H7 (cell line): ENCODE results near the gene AGTRAP. TPM values are rescaled to one million over a fixed set of nuclear protein-coding genes. Genes with fewer than 3 reads are reported as not detected.

ENCODE experiments used
- DNase-seq: peaks from one replicate; pipeline ENCODE4 v3.0.0; 2012
- H3K27me3 ChIP-seq: 2 replicates; pipeline ENCODE4 v1.6.0; 2011; ENCODE audit warnings: mild to moderate bottlenecking, low read length; ENCODE audit not compliant: control insufficient read depth, insufficient read depth
- H3K36me3 ChIP-seq: replicated peaks from 2 replicates; pipeline ENCODE4 v1.5.1; 2011; ENCODE audit warnings: low read length; ENCODE audit not compliant: control insufficient read depth, insufficient read depth
- H3K4me3 ChIP-seq: 2 replicates; pipeline ENCODE4 v1.5.1; 2011; ENCODE audit warnings: low read depth, mild to moderate bottlenecking, control low read depth, low read length, moderate library complexity; ENCODE audit not compliant: insufficient read depth
- total RNA-seq: library from RNA; depleted of rRNA; stranded (reverse); fragments of >200 nt; shearing (Covaris generic); gene quantifications from 2 replicates; pipeline ENCODE4 v1.2.3, GENCODE V29; 2014

The AGTRAP gene
- total RNA-seq, 1 experiment from 2014 or later, result 162 TPM

DNA sequence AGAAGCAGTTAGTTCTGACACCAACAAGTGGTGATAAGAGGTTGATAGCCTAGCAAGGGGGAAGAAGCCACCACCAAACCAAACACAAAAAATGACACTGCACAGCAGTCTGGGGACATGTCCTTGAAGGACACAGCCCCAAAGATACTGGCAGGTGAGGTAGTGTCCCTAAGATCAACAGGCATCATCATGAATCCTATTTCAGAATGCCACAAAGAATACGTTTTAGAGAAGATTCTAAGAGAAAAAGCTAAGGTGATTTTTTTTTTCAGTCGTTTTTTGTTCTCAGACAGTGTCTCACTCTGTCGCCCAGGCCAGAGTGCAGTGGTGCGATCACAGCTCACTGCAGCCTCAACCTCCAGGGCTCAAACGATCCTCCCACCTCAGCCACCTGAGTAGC lies 50.2 kb downstream of the AGTRAP start:
- peaks cover 7% of the 10 kb centered on the region for H3K36me3 ChIP-seq
- H3K4me3 ChIP-seq, result no peak overlapping the region
- peak; percentile 6 for DNase-seq
- H3K27me3 ChIP-seq, result no peaks in the 10 kb centered on the region

- H3K4me3 ChIP-seq, result no peak overlapping the region
- no peaks in the 10 kb centered on the region for H3K27me3 ChIP-seq
- DNase-seq, result peak; percentile 87
- H3K36me3 ChIP-seq, result peaks cover 7% of the 10 kb centered on the region
Observed at GRCh38 chr1:11787251-11787803, 51.4 kb downstream of the AGTRAP start.

DNA sequence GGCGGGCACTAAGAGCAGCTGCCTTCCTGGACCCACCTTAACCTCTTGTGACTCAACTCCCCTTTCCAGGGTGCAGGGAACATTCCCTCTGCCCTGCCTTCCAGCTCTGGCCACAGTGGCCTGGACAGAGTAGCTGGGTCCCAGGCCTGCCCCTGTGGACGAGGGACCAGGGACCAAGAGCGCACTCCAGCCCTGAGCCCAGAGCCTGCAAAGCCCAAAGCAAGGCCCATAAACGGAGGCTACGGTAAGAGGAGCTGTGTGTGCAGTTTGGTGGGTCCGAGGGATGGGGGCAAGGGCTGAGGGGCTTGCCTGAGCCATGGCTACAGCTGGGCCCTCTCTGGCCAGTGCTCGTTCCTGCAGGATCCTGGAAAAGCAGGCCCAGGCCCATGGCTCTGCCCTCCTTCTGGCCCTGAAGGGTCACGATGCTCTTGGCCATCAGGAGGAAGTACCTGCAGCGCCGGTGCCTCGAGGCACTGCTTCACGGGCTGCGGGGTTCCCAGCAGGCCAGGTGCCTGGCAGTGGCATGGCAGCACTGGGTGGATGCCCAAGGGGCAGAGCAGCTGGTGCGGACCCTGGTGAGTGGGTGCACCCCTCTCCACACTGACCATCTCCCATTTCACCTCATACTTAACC lies 52.0 kb downstream of the AGTRAP start:
- Histone ChIP-seq H3K4me3 (no peak overlapping the region), H3K36me3 (peaks cover 7% of the 10 kb centered on the region), H3K27me3 (no peaks in the 10 kb centered on the region)
- DNase-seq, result peak; percentile 75

DNA sequence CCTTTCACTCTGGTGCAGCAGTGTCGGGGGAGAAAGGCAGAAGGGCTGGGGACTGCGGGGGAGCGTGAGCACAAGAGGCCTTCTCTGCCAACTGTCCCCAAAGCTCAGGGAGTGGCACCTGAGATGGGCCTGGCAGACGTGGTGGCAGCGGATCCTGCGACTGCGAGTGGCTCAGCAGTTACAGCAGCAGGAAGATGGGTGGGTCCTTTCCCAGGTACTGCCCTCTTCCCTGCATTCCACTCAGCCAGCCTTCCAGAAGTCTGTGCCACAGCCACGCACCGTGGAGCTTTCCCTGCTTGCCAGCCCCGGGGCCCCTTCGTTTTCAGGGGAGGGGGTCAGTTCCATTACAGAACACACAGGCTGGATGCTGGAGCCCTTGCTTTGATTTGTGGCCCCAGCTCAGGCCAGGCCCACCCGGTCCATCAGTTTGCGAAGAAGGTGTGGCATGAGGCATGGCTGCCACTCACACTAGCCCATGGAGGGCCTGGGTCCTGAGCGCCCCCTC lies 52.7 kb downstream of the AGTRAP start:
- no peaks in the 10 kb centered on the region for H3K27me3 ChIP-seq

GRCh38 chr1:11789126-11790067 lies 53.5 kb downstream of the AGTRAP start:
- Histone ChIP-seq H3K36me3 (peaks cover 7% of the 10 kb centered on the region), H3K4me3 (no peak overlapping the region), H3K27me3 (no peaks in the 10 kb centered on the region)
- peak; percentile 47 for DNase-seq

More for the DNA sequence above, 52.7 kb downstream of the AGTRAP start:
- peak; percentile 55 for DNase-seq
- H3K36me3 ChIP-seq, result peaks cover 7% of the 10 kb centered on the region
- H3K4me3 ChIP-seq, result no peak overlapping the region

GRCh38 chr1:11790101-11790879 lies 54.4 kb downstream of the AGTRAP start:
- Histone ChIP-seq H3K27me3 (no peaks in the 10 kb centered on the region), H3K36me3 (peaks cover 12% of the 10 kb centered on the region), H3K4me3 (no peak overlapping the region)
- DNase-seq, result peak; percentile 22

- peak; percentile 27 for DNase-seq
- Histone ChIP-seq H3K27me3 (no peaks in the 10 kb centered on the region), H3K36me3 (peaks cover 14% of the 10 kb centered on the region), H3K4me3 (no peak overlapping the region)
Observed at GRCh38 chr1:11790880-11791715, 55.2 kb downstream of the AGTRAP start.

DNA sequence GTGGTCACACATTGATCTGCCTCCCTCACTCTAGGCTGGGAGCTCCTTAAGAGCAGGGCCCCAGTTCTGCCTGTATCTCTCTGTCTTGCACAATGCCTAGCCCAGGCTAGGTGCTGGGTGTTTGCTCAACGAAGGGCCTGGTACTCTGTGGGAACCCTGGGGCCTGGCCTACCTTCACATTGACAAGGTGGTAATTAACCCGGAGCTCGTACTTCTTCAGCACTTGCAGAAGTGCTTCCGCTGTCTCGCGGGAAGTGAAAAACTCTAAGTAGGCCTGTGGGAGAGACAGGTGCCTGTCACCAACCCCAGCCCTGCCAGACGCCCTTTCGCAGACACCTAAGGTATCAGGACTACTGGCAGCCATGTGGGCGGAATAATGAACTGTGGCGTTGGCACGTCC lies 56.2 kb downstream of the AGTRAP start:
- H3K27me3 ChIP-seq, result no peaks in the 10 kb centered on the region
- H3K36me3 ChIP-seq, result peaks cover 14% of the 10 kb centered on the region
- no peak overlapping the region for H3K4me3 ChIP-seq
- DNase-seq, result no peak

GRCh38 chr1:11793819-11794218 lies 57.9 kb downstream of the AGTRAP start:
- Histone ChIP-seq H3K27me3 (no peaks in the 10 kb centered on the region), H3K36me3 (peaks cover 14% of the 10 kb centered on the region), H3K4me3 (no peak overlapping the region)
- DNase-seq, result no peak

DNA sequence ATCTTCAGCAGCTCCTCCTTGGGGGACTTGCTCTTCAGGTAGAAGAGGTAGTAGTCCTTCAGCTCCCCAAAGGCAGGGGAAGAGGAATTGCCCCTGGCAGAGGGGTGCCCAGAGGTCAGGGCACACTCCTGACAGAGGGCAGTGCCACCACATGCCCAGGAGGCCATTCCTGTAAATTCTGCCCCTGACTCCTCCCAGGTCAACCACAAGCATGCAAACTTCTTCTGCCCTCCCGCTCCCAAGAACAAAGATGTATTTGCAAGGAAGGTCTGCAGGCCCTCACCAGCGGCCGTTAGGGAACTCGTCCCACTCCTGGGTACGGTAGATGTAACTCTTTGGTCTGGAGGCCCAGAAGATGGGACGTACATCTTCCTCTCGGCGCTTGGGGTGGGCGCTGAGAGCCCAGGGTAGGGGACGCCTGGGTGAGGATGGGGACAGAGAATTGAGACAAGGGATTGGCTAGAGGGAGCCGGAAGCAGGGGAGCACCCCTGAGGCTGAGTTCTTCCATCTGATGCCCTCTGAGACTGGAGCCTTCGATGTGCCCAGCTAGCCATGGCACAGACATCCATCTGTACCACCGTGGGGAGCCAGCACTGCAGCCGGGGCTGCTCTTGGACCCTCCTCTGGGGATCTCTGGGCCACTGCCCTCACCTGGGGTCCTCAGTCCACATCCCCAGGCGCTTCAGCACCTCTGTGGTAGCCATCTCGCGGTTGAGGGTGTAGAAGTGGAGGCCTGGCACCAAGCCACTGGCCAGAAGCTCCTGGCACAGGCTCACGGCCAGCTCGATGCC lies 58.7 kb downstream of the AGTRAP start:
- DNase-seq, result no peak
- Histone ChIP-seq H3K4me3 (no peak overlapping the region), H3K27me3 (no peaks in the 10 kb centered on the region), H3K36me3 (peaks cover 14% of the 10 kb centered on the region)

- no peak overlapping the region for H3K4me3 ChIP-seq
- peaks cover 14% of the 10 kb centered on the region for H3K36me3 ChIP-seq
- no peaks in the 10 kb centered on the region for H3K27me3 ChIP-seq
- DNase-seq, result no peak
Observed at GRCh38 chr1:11795238-11795890, 59.4 kb downstream of the AGTRAP start.

DNA sequence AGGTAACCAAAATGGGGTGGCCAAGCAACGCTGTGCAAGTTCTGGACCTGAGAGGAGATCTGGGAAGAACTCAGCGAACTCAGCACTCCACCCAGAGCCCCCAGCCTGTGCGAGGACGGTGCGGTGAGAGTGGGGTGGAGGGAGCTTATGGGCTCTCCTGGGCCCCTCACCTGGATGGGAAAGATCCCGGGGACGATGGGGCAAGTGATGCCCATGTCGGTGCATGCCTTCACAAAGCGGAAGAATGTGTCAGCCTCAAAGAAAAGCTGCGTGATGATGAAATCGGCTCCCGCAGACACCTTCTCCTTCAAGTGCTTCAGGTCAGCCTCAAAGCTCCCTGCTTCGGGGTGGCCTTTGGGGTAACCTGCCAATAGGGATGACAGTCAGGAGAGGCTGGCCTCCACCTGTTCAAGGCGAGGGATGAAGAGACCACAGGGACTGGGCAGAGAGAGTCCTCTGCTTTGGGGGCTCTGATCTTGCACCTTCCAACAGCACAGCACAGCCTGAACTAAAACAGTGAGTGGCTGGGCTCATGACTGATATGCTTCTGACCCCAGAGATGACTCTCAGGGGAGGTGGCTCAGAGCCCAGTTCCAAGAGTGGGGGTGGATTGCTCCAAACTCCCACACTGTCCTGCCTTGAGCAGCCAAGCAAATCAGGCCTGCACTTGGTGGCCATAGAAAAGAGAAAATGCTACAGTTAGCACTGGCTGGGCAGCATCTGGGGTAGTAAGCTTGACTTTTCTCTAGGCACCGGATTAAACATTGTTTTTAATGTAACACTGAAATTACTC lies 60.3 kb downstream of the AGTRAP start:
- H3K36me3 ChIP-seq, result peaks cover 12% of the 10 kb centered on the region
- DNase-seq, result no peak
- no peak overlapping the region for H3K4me3 ChIP-seq
- no peaks in the 10 kb centered on the region for H3K27me3 ChIP-seq
